ENCODE data around the gene NETO1. TPM values are rescaled to one million over a fixed set of nuclear protein-coding genes. Genes with fewer than 3 reads are reported as not detected.
A peak's percentile ranks its signal among the peaks of the same experiment; 100 is the strongest.

NETO1 gene, protein sequence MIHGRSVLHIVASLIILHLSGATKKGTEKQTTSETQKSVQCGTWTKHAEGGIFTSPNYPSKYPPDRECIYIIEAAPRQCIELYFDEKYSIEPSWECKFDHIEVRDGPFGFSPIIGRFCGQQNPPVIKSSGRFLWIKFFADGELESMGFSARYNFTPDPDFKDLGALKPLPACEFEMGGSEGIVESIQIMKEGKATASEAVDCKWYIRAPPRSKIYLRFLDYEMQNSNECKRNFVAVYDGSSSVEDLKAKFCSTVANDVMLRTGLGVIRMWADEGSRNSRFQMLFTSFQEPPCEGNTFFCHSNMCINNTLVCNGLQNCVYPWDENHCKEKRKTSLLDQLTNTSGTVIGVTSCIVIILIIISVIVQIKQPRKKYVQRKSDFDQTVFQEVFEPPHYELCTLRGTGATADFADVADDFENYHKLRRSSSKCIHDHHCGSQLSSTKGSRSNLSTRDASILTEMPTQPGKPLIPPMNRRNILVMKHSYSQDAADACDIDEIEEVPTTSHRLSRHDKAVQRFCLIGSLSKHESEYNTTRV
- total RNA-seq = 0.09 TPM
- under 1 TPM in 3 of 8 donors, not detected in 5; 0.08 to 0.56 (median 0.30) TPM for polyA plus RNA-seq (ENCODE audit: insufficient read depth in 1 of 8, insufficient read length in 8 of 8, low replicate concordance in 1 of 8)
- long read RNA-seq, donor 1 = 0 reads
- long read RNA-seq, donor 2 = 0 reads
- long read RNA-seq, donor 3 = 0 reads
- long read RNA-seq, donor 4 = 0 reads
- long read RNA-seq, donor 5 = 0 reads
- long read RNA-seq, donor 6 = 0 reads
- long read RNA-seq, donor 7 = 0 reads
- long read RNA-seq, donor 8 = 0 reads
- long read RNA-seq, donor 9 = 0 reads
- long read RNA-seq, donor 10 = 0 reads
- long read RNA-seq, donor 11 = 0 reads

DNA sequence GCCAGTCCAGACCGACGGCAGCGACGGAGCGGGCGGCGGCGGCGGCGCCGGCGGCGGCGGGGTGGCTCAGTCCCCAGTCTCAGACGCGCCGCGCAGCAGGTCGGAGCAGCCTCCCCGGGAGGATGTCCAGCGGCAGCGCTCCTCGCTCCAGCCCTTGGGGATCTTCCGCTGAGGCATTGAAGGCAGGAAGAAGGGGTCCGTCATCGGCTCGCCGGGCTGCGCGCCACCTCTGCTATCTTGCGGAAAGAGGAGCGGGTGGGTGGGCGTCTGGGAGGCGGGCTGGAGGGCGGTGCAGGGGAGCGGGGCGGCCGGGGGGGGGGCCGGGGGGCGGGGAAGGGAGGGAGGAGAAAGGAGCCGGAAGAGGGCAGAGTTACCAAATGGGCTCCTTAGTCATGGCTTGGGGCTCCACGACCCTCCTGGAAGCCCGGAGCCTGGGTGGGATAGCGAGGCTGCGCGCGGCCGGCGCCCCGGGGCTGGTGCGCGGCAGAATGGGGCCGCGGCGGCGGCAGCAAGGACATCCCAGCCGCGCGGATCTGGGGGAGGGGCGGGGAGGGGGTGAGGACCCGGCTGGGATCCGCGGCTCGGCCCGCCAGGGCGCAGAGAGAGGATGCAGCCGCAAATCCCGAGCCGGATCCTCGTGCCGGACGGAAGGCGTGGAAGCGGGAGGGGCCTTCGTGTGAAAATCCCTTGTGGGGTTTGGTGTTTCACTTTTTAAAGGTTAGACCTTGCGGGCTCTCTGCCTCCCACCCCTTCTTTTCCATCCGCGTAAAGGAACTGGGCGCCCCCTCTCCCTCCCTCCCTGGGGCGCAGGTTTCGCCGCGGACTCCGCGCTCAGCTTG is at the start of gene NETO1:
NETO1 (minus strand) TSS at position 242 of the 839 bp plus-strand sequence. CDS start 696 bp downstream, outside the sequence.
- H3K4me3 ChIP-seq (ENCODE audit: low read length) = peak within 1 kb of the TSS; percentile 21
- 1% methylated on average over 52 of the region's 85 CpGs for WGBS (ENCODE audit: insufficient coverage)
- DNase-seq = no peak
- no peaks in the 10 kb centered on the region for H3K36me3 ChIP-seq (ENCODE audit: control insufficient read depth, insufficient read depth, low read length)
- H3K27me3 ChIP-seq (ENCODE audit: control insufficient read depth, insufficient read depth, low read length) = peaks cover 42% of the 10 kb centered on the region
- H3K9me3 ChIP-seq (replicated peaks; ENCODE audit: control insufficient read depth, low read depth, low read length) = no peaks in the 10 kb centered on the region
- peaks cover 9% of the 10 kb centered on the region for H3K4me1 ChIP-seq (ENCODE audit: control insufficient read depth, insufficient read depth, low read length)
- no peak within 1 kb of the TSS for H3K27ac ChIP-seq (ENCODE audit: low read length)

DNA sequence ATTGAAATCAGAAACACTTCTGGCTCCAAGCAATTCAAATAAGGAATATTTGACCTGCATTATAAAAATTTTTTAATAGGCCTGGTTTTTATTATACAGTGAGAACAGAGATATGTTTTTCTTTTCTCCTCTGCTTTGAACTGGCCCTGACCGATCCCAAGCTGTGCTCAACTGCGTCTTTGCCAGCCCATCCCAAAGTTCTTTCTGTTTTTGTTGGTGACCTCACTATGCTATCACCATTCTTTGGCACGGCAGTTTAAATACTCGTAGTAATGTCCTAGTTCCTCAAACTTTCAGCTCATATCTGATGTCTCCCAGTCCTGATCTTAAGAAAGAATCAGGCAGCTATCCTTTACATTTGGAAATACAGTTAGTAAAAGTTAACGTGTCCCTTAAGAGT is 42.3 kb upstream of the NETO1 start:
- no peak overlapping the region for H3K27ac ChIP-seq (ENCODE audit: low read length)
- H3K27me3 ChIP-seq (ENCODE audit: control insufficient read depth, insufficient read depth, low read length) = no peaks in the 10 kb centered on the region
- no peaks in the 10 kb centered on the region for H3K36me3 ChIP-seq (ENCODE audit: control insufficient read depth, insufficient read depth, low read length)
- WGBS (ENCODE audit: insufficient coverage) = 50% methylated on average over 1 of the region's 5 CpGs
- no peaks in the 10 kb centered on the region for H3K4me1 ChIP-seq (ENCODE audit: control insufficient read depth, insufficient read depth, low read length)
- no peaks in the 10 kb centered on the region for H3K9me3 ChIP-seq (replicated peaks; ENCODE audit: control insufficient read depth, low read depth, low read length)
- peak; percentile 6 for DNase-seq
- H3K4me3 ChIP-seq (ENCODE audit: low read length) = no peak overlapping the region

DNA sequence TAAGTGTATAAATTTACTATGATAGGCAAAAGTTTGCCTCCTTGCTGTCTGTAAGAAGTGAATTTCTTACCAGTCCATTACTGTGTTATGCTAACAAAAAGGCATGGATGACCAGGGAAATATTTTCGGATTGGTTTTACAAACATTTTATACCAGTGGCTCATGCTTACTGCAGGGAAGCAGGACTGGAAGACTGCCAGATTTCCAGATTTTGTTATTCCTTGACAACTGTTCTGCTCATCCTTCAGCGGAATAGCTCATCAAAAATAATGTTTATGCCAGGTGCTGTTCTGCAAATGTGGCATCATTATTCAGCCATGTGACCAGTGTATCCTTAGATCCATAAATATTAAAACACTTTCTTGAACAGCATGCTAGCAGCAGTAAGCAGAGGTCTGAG is 40.4 kb upstream of the NETO1 start:
- Histone ChIP-seq H3K4me3 (ENCODE audit: low read length) (no peak overlapping the region), H3K27ac (ENCODE audit: low read length) (no peak overlapping the region), H3K4me1 (ENCODE audit: control insufficient read depth, insufficient read depth, low read length) (no peaks in the 10 kb centered on the region), H3K9me3 (replicated peaks; ENCODE audit: control insufficient read depth, low read depth, low read length) (no peaks in the 10 kb centered on the region), H3K27me3 (ENCODE audit: control insufficient read depth, insufficient read depth, low read length) (no peaks in the 10 kb centered on the region), H3K36me3 (ENCODE audit: control insufficient read depth, insufficient read depth, low read length) (no peaks in the 10 kb centered on the region)
- DNase-seq = peak; percentile 7
- 83% methylated on average over 1 of the region's 2 CpGs for WGBS (ENCODE audit: insufficient coverage)

DNA sequence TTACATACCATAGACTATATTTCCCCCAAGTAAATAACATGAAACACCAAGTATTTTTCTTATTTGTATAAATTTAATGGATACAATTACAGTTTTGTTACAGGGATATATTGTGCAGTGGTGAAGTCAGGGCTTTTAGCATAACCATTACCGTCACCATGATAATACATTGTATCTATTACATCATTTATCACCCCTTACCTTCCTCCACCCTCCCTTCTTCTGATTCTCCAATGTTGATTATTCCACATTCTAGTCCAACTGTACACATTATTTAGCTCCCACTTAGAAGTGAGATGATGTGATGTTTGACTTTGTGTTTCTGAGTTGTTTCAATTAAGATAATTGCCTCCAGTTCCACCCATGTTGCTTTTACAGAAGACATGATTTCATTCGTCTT is 35.2 kb upstream of the NETO1 start:
- H3K4me1 ChIP-seq (ENCODE audit: control insufficient read depth, insufficient read depth, low read length) = no peaks in the 10 kb centered on the region
- H3K27me3 ChIP-seq (ENCODE audit: control insufficient read depth, insufficient read depth, low read length) = no peaks in the 10 kb centered on the region
- WGBS (ENCODE audit: insufficient coverage) = no CpG with 5 or more reads among the region's 2 CpGs
- DNase-seq = no peak
- no peaks in the 10 kb centered on the region for H3K9me3 ChIP-seq (replicated peaks; ENCODE audit: control insufficient read depth, low read depth, low read length)
- no peak overlapping the region for H3K27ac ChIP-seq (ENCODE audit: low read length)
- no peaks in the 10 kb centered on the region for H3K36me3 ChIP-seq (ENCODE audit: control insufficient read depth, insufficient read depth, low read length)
- no peak overlapping the region for H3K4me3 ChIP-seq (ENCODE audit: low read length)

DNA sequence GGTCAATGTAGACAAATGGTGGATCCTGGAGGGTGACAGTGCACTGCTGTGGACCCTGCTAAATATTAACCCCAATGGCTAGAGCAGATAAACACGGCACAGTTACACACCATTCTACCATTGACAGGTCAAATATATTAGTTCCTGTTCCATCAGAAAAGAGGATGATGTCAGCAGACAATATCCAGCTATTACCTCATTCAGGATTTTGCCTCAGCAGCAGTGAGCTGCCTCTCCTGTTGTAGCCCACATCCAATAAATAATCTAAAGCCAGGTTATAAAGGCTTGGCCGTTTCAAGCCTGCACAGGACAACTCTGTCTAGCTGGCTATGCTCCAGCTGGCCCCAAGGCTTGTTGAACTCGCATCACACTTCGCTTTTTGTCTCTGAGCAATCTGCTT is 31.6 kb upstream of the NETO1 start:
- H3K36me3 ChIP-seq (ENCODE audit: control insufficient read depth, insufficient read depth, low read length) = no peaks in the 10 kb centered on the region
- H3K27ac ChIP-seq (ENCODE audit: low read length) = no peak overlapping the region
- no peaks in the 10 kb centered on the region for H3K4me1 ChIP-seq (ENCODE audit: control insufficient read depth, insufficient read depth, low read length)
- no peaks in the 10 kb centered on the region for H3K9me3 ChIP-seq (replicated peaks; ENCODE audit: control insufficient read depth, low read depth, low read length)
- no peaks in the 10 kb centered on the region for H3K27me3 ChIP-seq (ENCODE audit: control insufficient read depth, insufficient read depth, low read length)
- WGBS (ENCODE audit: insufficient coverage) = 47% methylated on average over 3 of the region's 4 CpGs
- DNase-seq = no peak
- no peak overlapping the region for H3K4me3 ChIP-seq (ENCODE audit: low read length)

DNA sequence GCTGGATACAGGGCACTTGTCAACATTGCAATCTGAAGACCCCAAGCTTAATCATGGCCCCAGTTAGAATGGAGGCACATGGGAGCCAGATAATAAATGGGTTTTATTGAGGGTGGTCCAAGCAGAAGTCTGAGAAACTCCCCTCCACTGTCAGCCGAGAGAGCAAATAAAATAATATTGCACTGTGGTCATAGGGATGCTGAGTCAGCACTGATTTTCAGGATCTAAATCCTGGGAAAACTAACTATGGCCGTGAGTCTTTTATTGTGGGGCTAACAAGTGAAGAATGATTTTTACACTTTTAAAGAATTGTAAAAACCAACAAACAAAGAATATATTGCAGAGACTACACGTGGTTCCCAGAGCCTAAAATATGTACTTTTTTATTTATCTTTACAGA is 31.1 kb upstream of the NETO1 start:
- H3K9me3 ChIP-seq (replicated peaks; ENCODE audit: control insufficient read depth, low read depth, low read length) = no peaks in the 10 kb centered on the region
- no peaks in the 10 kb centered on the region for H3K4me1 ChIP-seq (ENCODE audit: control insufficient read depth, insufficient read depth, low read length)
- H3K4me3 ChIP-seq (ENCODE audit: low read length) = no peak overlapping the region
- no peak overlapping the region for H3K27ac ChIP-seq (ENCODE audit: low read length)
- H3K27me3 ChIP-seq (ENCODE audit: control insufficient read depth, insufficient read depth, low read length) = no peaks in the 10 kb centered on the region
- H3K36me3 ChIP-seq (ENCODE audit: control insufficient read depth, insufficient read depth, low read length) = no peaks in the 10 kb centered on the region
- DNase-seq = no peak
- no CpG with 5 or more reads among the region's 3 CpGs for WGBS (ENCODE audit: insufficient coverage)

DNA sequence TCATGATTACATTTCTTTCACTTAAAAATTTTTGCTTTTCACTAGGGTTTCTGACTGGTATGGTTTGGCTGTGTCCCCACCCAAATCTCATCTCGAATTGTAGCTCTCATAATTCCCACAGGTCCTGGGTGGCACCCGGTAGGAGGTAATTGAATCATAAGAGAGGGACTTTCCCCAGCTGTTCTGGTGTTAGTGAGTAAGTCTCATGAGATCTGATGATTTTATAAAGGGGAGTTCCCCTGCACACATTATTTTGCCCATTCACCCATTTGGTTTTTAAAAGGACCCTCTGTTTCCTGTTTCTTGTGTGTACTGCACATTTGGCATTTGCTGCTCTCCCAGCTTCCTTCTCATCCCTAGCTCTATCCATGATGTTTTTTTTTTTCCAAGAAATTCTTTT is 27.8 kb upstream of the NETO1 start:
- no peaks in the 10 kb centered on the region for H3K36me3 ChIP-seq (ENCODE audit: control insufficient read depth, insufficient read depth, low read length)
- H3K4me3 ChIP-seq (ENCODE audit: low read length) = no peak overlapping the region
- H3K9me3 ChIP-seq (replicated peaks; ENCODE audit: control insufficient read depth, low read depth, low read length) = no peaks in the 10 kb centered on the region
- no peak for DNase-seq
- no CpG with 5 or more reads among the region's 2 CpGs for WGBS (ENCODE audit: insufficient coverage)
- no peaks in the 10 kb centered on the region for H3K27me3 ChIP-seq (ENCODE audit: control insufficient read depth, insufficient read depth, low read length)
- no peaks in the 10 kb centered on the region for H3K4me1 ChIP-seq (ENCODE audit: control insufficient read depth, insufficient read depth, low read length)
- no peak overlapping the region for H3K27ac ChIP-seq (ENCODE audit: low read length)

DNA sequence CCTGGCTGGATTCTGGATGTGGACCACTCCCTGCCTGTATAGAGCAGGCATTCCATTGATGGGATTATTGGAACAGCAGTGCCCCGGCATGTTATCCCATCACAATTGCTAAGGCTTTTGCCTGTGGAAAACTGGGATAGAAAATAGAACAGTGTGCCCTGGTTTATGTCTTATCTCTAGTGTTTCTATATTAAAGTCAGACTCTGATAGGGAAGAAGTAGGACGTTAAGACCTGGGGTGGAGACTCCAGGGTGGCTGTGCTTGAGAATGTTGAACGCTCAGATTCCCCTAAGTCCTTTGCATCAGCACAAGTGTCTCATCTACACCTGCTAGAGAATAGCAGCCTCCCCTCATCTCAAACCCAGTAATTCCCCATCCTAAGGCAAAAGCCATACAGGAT is 10.8 kb upstream of the NETO1 start:
- no peaks in the 10 kb centered on the region for H3K9me3 ChIP-seq (replicated peaks; ENCODE audit: control insufficient read depth, low read depth, low read length)
- H3K4me1 ChIP-seq (ENCODE audit: control insufficient read depth, insufficient read depth, low read length) = no peaks in the 10 kb centered on the region
- H3K36me3 ChIP-seq (ENCODE audit: control insufficient read depth, insufficient read depth, low read length) = no peaks in the 10 kb centered on the region
- no peak for DNase-seq
- no peak overlapping the region for H3K27ac ChIP-seq (ENCODE audit: low read length)
- no peaks in the 10 kb centered on the region for H3K27me3 ChIP-seq (ENCODE audit: control insufficient read depth, insufficient read depth, low read length)
- H3K4me3 ChIP-seq (ENCODE audit: low read length) = no peak overlapping the region
- 100% methylated on average over 1 of the region's 3 CpGs for WGBS (ENCODE audit: insufficient coverage)

DNA sequence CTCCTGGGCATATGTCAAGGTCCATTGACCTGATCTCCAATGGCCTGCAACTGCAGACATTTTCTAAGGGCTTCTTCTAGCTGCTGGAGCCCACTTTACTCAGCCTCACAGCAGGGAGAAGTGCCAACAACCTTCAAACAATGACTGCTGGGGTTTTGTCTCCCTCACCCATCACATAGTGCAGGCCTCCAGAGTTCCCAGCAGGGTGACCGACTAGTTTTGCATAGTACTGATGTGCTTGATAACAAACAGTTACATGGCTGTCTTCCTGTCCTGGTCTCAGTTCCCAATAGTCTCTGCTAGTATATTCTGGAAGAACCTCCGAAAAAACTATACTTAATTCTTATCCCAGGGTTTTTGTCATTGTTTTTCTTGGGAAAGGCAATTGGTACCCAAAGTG is 10.4 kb upstream of the NETO1 start:
- H3K4me3 ChIP-seq (ENCODE audit: low read length) = no peak overlapping the region
- no peak overlapping the region for H3K27ac ChIP-seq (ENCODE audit: low read length)
- WGBS (ENCODE audit: insufficient coverage) = no CpG with 5 or more reads among the region's 2 CpGs
- H3K9me3 ChIP-seq (replicated peaks; ENCODE audit: control insufficient read depth, low read depth, low read length) = no peaks in the 10 kb centered on the region
- no peaks in the 10 kb centered on the region for H3K36me3 ChIP-seq (ENCODE audit: control insufficient read depth, insufficient read depth, low read length)
- DNase-seq = no peak
- H3K27me3 ChIP-seq (ENCODE audit: control insufficient read depth, insufficient read depth, low read length) = no peaks in the 10 kb centered on the region
- H3K4me1 ChIP-seq (ENCODE audit: control insufficient read depth, insufficient read depth, low read length) = no peaks in the 10 kb centered on the region

DNA sequence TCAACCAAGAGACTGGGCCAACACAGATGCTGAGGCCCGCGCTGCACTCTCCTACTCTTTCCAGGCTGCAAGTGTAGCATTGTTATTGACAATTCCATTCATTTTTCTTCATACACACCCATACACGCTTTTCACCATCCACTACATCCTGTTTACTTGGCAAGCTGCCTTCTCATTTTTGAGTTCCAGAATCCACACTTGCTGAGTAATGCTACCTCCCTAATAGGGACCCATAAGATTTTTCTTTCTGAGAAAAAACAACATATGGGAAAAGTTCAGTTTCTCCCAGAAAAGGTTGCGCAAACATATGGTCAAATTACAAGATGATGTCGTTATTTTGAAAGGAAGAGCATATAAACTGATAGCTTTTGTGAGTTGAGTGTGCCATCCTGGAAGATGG is 3.3 kb upstream of the NETO1 start:
- H3K4me3 ChIP-seq (ENCODE audit: low read length) = no peak overlapping the region
- no peak for DNase-seq
- H3K27me3 ChIP-seq (ENCODE audit: control insufficient read depth, insufficient read depth, low read length) = peaks cover 42% of the 10 kb centered on the region
- no peaks in the 10 kb centered on the region for H3K9me3 ChIP-seq (replicated peaks; ENCODE audit: control insufficient read depth, low read depth, low read length)
- H3K4me1 ChIP-seq (ENCODE audit: control insufficient read depth, insufficient read depth, low read length) = peaks cover 9% of the 10 kb centered on the region
- 41% methylated on average over 5 of the region's 5 CpGs for WGBS (ENCODE audit: insufficient coverage)
- H3K36me3 ChIP-seq (ENCODE audit: control insufficient read depth, insufficient read depth, low read length) = no peaks in the 10 kb centered on the region
- H3K27ac ChIP-seq (ENCODE audit: low read length) = no peak overlapping the region
